NCI-H187 (cell line): ENCODE results near the gene PTPRO.

ENCODE experiments used
- DNase-seq, 2 experiments: peaks; one replicate each; lab custom pipeline; 2025; lab: John Stamatoyannopoulos, UW

Gene PTPRO

DNA sequence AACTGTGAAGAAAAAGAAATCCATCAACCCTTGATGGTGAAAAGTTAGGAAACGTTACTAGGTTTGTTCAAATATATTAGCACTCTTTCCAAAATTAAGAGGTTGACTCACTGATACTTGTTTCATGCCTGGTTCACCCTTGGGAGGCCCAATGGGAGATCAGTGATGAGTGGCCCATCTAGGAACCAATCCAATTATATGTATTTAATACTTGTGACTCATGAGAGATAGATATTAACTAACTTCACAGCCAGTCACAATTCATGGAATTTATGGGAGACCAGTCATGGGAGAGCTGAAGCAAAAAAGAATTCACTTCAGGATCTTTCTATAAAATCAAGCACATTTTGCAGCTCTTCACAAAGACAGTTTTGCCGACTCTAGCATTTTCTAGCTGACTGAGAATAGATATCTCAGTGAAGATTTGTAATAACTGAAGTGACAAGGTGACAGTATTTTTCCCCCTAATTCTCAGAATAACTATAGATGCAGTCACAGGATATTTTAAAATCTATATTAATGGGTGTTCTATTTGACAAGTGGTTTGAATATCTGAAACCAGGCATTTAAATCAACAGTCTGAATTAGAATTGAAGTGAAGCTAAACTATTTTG, 236.7 kb downstream of the PTPRO start:
- DNase-seq, result no peak

DNA sequence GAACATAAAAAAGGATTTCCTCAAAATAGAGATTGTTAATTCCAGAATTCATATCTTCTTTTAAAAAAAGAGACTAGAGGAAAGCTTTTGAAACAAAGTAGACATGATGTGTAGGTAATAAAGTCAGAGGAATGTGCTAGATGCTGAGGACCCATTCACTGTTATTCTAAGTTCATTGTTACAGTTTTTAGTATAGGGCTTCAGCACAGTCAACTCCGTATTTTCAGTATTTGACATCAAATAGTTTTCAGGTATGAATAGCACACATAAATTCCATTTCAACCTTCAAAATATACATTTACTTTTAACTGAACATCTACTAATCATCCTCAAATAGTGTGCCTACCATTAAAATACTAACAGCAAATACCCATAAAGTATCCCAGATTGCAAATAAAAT, 239.1 kb downstream of the PTPRO start:
- no peak for DNase-seq

DNA sequence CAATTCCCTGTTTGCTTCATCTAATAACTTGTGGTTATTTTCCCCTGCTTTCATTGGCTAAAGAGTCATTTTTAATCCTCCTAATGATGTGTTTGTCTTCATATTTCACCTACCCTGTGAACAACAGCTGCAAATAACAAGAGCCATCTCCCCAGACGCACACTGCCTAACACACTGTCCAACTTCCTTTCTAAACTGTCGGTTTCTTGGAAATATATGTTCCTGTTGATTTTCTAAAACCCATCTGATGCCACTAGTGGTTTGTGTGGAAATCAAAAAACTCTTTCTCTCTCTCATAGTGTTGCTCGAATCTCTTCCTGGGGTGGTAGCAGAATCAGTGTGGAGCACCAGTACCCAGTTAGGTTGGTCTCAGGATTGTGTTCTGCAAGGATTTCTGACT, 240.0 kb downstream of the PTPRO start:
- DNase-seq, result no peak

DNA sequence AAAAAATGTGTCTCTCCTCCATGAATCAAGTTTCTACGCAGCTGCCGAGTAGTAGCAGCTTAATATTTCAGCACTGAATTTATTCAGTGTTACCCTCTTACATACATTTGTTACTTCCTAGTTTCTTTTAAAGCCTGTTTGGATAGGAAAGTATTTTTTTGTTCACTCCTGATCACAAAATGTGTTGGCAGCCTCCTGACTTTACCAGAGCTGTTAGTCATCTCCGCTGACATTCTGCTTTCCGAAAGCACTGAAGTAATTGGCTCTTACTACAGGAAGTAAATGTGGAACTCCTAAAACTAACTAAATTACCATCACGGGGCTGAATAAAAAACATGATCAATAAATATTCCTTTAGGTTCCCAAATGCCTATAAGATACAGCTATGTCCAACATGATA, 241.4 kb downstream of the PTPRO start:
- DNase-seq, result no peak

DNA sequence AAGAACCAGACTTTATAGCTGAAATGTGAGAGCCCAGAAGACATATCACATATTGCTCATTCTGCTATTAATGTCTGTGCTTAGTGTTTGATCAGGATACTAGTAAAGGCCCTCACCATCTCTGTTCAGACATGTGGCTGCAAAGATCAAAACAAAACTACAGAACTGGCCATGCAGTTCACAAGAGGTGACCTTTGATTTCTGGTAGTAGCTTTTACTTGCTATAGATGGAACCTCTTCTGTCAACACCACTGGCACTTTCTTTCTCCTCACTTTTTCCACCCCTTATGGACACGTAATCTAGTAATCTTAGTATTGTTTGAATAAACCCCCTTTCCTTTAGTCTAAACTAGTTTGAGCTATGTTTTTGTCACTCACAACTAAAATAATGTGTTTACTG, 252.0 kb downstream of the PTPRO start:
- no peak for DNase-seq

DNA sequence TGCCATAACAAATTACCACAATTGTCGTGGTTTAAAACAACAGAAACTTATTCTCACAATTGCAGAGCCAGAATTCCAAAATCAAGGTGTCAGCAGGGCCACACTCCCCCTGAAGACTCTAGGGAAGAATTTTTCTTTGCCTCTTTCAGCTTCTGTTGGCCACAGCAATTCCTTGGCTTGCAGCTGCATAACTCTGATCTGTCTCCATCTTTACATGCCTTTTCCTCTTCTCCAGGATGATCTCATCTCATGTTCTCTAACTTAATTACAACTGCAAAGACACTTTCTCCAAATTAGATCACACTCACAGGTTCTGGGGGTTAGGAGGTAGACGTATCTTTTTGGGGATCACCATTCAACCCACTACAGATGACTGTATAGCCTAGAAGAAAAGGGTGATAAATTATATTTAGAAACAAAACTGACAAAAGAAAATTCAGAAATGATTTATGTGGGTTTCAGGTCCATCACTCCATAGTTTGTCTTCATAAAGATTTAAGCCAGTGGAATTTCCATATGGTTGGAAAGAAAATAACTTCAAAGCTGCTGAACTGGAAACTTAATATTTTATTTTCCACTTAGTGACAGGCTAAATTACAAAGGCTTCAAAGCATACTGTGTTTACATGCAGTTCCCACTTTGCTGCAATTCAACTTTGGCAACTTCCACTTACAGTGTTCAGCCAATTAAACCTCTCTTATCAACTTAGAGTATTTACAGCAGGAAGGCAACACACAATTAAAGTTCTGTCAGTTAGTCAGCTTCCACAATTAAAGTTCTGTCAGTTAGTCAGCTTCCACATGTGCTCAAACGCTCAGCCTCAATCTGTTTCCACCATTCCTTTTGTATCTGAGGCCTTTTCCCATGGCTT, 253.6 kb downstream of the PTPRO start:
- no peak for DNase-seq

DNA sequence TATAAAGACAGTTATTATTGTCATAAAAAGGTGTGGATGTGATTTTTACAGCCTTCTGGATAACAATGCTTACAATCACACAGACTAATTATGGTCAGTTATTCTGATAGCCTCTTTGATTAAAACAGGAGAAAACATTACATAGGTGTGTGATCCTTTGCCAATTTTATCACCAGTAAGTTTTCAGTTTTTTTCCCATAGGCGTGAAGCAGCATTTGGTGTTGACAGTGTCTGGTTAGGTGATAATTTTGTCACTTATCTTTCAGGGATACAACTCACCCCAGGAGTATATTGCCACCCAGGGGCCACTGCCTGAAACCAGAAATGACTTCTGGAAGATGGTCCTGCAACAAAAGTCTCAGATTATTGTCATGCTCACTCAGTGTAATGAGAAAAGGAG, 258.1 kb downstream of the PTPRO start:
- no peak for DNase-seq

DNA sequence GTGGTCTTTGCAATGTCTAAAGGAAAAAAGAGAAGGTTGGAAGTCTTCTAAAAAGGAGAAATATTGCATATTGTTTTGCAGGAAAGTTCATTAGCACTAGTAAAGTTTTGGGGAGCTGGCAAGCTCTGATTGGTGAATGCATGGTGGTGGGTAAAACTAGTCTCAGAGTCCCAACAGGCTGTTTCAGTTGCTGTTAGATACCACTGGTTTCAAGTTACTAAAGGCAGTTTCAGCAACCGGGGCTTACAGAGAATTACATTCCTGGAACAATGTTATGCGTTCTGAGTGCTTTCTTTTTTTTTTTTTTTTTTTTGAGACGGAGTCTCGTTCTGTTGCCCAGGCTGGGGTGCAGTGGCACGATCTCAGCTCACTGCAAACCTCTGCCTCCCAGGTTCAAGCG, 258.7 kb downstream of the PTPRO start:
- DNase-seq, result no peak

DNA sequence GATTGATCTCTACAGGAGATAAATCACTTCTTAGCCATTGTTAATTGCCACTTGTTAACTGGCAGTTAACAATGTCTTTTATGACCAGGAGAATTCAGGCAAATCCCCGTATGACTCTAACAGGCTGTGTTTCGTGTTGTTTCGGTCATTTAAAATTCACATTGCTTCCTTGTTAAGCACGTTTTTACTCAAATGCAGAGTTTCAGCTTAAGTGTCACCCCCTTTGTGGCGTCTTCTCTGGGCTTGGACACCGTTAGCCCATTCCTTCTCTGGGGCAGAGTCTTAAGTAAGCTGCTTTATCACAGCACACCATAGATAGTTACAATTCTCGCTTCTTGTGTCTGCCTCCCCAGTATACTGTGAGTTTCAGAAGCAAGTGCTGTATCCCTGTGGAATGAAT, 261.5 kb downstream of the PTPRO start:
- no peak for DNase-seq

DNA sequence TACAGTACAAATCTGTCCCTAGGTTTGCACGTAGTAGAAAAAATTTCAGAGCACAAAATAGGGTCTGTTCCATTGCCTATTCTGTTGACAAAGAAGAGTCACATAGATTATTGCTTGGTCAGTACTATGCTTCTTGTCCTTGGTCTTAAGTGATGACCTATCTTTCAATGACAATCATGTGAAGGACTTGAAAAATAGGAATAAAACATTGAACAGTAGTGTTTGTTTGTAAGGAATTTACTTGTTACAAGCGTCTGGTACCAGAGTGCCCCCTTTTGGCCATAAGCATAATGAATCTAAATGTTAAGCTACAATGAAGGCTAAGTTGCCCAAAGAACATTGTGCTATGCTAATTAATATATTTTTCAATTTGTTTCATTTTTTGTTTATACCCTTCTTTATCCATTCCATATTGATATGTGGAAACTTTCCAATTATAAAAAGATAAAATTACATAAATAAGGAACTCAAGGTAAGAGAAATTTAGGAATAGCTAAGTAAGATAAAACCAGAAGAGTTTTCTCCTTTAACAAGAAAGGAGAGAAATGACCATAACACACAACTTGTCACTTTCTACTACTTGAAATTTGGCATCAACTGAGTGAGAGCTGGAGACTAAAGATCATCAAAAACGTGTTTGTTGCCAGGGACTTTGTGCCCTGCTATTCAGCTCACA, 262.2 kb downstream of the PTPRO start:
- peak in 1 of 2 experiments; percentile 2 for DNase-seq

DNA sequence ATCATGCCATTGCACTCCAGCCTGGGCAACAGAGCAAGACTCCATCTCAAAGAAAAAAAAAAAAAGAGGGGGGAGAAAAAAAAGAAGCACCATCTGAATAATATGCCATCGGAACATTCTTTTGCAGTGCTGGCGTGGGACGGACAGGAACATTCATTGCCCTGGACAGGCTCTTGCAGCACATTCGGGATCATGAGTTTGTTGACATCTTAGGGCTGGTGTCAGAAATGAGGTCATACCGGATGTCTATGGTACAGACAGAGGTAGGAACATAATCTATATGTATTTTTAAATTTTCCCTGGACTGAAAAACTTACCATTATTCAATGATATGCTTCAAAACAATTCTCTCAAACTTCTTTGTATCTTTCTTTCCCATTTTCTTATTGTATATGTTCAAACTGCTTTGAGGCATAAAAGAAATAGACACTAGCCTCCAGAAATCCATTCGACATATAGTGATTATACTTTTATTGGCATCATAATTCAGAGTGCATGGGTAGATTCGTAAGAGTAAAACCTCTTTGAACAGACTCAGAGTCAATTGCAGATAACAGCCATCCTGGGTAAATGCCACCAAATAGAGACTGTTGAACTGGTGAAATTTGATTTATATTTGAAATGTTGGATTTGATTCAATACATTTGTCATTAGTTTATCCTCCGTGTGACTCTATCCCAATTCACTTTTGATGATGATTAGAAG, 267.2 kb downstream of the PTPRO start:
- DNase-seq, result no peak

DNA sequence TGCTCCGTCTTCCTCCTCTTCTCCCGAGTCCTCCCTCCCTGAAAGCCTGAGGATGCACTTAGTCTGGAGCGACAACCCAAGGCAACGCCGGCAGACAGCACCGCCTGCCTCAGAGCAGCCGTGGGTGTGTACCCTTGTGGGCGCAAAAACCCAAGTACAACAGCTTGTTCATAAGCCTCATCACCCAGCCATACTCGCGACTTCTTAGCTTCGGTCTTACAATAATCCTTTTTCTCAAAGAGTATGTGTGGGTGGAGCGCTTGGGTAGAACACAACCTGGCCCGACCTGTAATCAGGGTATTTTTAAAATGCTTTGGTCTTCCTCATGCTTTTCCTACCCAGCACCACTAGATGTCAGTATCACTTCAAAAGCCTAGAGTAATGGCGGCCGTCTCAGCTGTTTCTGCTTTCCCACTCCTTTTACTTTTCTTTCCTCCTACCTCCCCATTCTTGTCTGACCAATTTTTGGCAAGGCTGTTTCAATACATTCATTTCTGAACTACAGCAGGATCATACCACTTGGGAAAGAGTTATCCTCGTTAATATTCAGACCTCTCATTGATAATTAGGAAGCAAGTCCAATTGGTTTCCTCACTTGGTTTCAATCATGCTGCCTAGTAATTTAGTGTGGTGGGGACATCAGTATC, 268.0 kb downstream of the PTPRO start:
- peak in 1 of 2 experiments; percentile 20 for DNase-seq

DNA sequence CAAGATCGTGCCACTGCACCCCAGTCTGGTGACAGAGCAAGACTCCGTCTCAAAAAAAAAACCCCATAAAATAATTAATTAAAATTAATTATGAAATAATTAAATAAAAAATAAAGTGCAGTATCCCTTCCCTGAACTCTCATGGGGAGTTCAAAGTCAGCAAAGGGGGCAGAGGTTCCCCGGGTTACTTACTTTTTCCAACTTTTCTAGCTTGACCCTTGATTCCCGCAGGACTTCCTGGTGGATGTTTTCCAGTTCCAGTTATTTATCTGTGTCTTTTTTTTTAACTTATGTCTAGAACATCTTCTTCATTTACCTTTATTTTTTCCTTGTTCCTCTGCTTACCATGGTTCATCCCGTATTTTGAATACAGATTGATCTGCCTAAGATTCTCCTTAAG, 269.5 kb downstream of the PTPRO start:
- no peak for DNase-seq

DNA sequence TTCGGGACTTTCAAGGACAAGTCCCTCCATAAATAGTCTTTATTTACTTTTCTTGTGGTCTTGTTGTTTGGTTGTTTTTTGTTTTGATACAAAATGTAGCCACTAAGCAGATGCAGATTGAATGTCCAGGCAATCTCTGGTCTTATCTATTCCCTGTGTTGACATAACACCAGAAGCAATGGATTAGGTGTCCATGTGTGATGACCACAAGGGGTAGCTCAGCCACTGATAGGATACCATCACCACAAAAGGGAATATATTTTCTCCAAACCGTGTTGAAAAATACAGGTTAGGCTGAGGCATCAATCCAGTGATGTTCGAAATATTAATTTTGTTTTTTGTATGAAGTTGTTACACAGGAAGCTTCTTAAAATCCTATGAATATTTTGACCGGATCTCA, 270.6 kb downstream of the PTPRO start:
- DNase-seq, result no peak

DNA sequence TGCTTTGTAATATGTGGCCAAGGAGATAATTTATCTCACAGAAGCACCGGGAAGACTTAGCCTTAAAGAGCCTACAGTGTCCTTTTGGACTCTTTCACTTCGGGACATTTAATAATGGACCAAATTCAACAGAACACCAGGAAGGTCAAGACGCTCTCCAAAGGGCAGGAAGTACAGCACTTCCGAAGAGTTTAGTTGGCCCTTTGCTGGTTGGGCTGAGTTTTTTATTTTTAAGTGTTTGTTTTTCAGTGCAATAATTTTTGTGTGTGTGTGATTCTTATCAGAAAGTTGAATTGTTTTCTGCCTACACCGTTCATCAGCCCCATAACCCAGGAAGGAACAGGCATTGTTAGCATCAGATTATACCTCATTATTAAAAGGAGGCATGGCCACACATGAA, 273.9 kb downstream of the PTPRO start:
- DNase-seq, result no peak

DNA sequence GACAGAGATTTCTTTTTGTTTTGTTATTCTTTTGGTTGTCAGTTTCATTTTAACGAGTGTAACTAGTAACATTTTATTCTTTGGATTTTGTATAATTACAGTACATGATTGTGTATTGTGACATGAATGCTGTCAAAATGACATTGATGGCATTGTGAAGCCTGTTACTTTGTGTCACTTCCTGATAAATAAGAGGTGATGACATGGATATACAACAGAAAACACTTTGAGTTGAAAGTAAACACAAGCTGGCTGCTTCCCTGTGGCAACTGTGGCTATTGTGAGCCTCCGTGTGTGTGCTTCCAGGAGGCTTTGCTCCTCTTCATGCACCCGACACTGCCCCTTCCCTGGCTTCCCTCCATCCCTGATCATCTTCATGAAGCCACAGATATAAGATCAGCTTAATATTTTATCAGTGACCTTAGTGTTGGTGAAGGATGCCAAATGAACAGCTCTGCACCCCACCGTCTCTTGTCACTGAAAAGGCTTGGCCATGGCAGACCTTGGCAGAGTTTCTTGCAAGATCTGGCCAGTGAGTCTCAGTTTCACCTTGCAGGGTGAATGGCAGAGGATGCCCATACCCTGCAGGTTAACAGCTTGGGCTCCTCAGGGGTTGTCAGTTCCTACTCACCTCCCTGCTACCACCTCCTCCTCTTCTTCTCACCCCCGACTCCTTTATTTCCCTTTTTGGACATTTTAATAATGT, 275.0 kb downstream of the PTPRO start:
- DNase-seq, result no peak

DNA sequence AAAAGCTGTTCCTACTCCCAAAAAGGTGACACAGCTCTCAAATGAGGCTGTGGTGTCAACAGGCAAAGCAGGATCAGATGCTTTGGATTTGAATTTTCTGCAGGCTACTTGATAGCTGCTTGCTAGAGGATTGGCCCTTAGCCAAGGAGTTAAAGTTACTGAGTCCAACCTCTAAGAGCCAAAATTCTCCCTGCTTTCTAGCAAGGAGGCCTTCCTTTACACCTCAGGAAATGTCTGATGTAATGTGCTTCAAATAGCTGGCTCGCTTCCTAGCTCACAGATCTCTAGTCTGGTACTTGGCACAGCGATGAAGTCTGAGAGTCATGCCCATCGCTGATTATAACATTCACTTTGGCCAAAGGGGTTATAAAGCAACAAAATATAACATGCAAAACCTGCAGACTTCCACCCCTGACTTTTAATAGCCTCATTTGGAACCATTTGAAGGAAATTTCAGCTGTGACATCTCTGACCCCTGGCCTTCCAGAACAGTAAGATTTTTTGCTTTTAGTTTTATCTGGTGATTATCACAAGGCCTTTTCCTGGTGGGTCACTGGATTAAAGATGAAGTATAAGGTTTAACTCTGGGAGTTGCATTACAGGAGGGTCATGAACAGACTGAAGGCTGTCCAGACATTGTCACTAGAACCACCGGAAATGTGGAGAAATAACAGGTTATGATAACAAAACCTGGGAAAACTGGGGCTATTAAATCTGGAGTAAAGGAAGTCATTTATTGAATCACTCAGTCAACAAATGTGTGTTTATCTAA, 277.1 kb downstream of the PTPRO start:
- no peak for DNase-seq

DNA sequence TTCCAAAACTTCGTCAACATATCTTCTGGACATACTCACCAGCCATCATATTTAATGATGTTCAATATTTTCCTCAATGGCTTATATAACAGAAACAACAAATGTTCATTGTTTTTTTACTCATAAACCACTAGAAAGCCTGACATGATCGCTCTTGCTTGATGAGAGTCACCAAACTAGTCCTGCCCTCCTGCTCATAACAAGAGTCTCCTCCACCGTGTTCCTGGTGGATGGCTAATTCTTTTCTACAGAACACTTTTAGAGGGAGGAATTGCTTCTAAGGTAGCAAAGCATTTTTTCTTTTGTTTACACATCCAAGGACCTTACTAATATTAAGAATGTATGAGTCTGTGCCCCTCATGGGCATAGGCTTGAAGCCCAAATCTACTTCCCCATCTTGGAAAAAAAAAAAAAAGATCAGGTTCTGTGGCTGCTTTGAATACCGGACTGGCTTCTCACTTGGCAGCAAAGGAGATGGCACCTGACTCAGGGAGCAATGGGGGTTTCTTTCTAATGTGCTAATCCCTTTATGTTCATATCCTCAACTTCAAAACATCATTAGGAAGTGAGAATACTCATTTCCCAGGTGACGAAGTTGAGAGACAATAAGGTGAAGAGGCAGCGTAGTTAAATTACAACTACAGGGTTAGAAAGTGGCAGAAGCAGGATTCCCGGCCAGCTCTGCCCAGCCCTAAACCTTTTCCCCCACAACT, 278.1 kb downstream of the PTPRO start:
- DNase-seq, result no peak

DNA sequence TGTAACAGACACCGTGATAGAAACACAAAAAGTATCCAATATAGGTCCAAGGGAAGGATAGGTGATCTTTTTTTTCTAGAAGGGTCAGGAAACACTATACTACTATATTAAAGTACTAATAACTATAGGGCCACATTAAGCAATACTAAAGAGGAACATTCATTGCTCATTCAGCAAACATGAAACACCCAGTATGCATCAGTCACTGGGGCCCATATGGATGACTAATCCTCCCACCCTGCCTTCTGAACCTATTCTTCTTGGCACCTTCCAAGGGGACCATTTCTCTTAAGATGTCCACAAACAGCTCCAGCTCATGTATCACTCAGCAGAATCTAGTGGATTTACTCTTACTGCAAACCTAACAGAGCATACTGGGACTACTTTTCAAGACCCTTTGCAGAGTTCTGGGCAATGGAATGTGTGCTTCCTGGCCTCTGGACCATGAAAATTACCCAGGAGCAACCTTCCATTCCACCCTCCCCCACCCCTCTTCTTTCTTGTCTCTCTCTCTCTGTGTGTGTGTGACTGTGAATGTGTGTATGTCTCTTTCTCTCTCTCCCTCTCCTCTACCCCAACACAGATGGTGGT, 279.0 kb downstream of the PTPRO start:
- no peak for DNase-seq
